SK-N-SH (cell line): ENCODE data around the gene PRICKLE2.

Experiments used
- CTCF ChIP-seq: fragments of 200-600 bp; sonication (generic); IDR thresholded peaks from 2 replicates; pipeline ENCODE4 v1.6.1; 2017; ENCODE audit warnings: antibody characterized with exemption, mild to moderate bottlenecking, moderate library complexity
- ELF1 ChIP-seq: IDR thresholded peaks from 2 replicates; pipeline ENCODE4 v1.4.0; 2012
- EP300 ChIP-seq, 2 experiments: IDR thresholded peaks; 2 replicates each; pipeline versions ENCODE4 v1.4.0 to v1.6.1; 2012; ENCODE audit warnings: borderline replicate concordance in 1 of 2, low read depth in 1 of 2, low read length in 1 of 2
- GABPA ChIP-seq: IDR thresholded peaks from 2 replicates; pipeline ENCODE4 v1.4.0; 2012; ENCODE audit warnings: low read depth, mild to moderate bottlenecking
- JUND ChIP-seq: IDR thresholded peaks from 2 replicates; pipeline ENCODE4 v1.4.0; 2012
- MEF2A ChIP-seq: IDR thresholded peaks from 2 replicates; pipeline ENCODE4 v1.4.0; 2012; ENCODE audit warnings: low read depth, borderline replicate concordance
- MXI1 ChIP-seq: IDR thresholded peaks from 2 replicates; pipeline ENCODE4 v1.6.1; 2012; ENCODE audit warnings: mild to moderate bottlenecking, low read depth, low read length, improper control_type of control experiment
- RAD21 ChIP-seq: IDR thresholded peaks from 2 replicates; pipeline ENCODE4 v1.6.1; 2012; ENCODE audit warnings: mild to moderate bottlenecking, low read length
- RCOR1 ChIP-seq: fragments of 150-350 bp; IDR thresholded peaks from 2 replicates; pipeline ENCODE4 v1.6.1; 2017; ENCODE audit warnings: antibody characterized with exemption, low read length
- SMC3 ChIP-seq: IDR thresholded peaks from 2 replicates; pipeline ENCODE4 v1.6.1; 2012; ENCODE audit warnings: low read depth, low read length, improper control_type of control experiment
- TAF1 ChIP-seq: IDR thresholded peaks from 2 replicates; pipeline ENCODE4 v1.6.1; 2012; ENCODE audit warnings: low read depth, mild to moderate bottlenecking, low read length, moderate library complexity, borderline replicate concordance
- USF1 ChIP-seq: IDR thresholded peaks from 2 replicates; pipeline ENCODE4 v1.4.0; 2012; ENCODE audit warnings: low read depth, borderline replicate concordance
- ZBTB33 ChIP-seq: IDR thresholded peaks from 2 replicates; pipeline ENCODE4 v1.4.0; 2012; ENCODE audit warnings: low read depth, borderline replicate concordance

DNA sequence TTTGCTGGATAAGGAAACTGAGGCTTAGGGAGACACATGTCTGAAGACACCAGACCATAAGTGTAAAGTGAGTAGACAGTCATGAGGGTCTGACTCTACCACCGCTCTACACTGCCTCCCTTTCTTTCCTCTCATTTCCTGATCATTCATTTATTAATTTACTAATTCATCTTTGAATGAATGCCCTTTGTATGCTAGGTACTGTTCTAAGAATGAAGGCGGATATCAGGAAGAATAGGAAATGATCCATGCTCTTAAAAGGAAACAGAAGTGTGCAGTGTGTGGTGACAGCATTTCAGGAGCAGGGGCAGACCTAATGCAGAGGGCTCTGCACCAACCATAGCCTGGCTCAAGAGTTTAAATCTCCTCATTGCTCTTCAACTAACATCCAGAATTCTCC lies 170.2 kb downstream of the PRICKLE2 start:
- no peak for TF ChIP-seq MEF2A
- no peak for TF ChIP-seq TAF1
- TF ChIP-seq ZBTB33: no peak
- no peak for TF ChIP-seq CTCF
- TF ChIP-seq ELF1: no peak
- no peak for TF ChIP-seq GABPA
- TF ChIP-seq JUND: no peak
- TF ChIP-seq EP300 (IDR thresholded peaks at IDR 0.05; ENCODE audit: borderline replicate concordance in 1 of 2, low read depth in 1 of 2, low read length in 1 of 2): no peak
- no peak for TF ChIP-seq RAD21
- no peak for TF ChIP-seq RCOR1
- TF ChIP-seq SMC3: no peak
- no peak for TF ChIP-seq USF1
- no peak for TF ChIP-seq MXI1
